H1 (cell line): ENCODE measurements around the gene CDT1.

Experiments used
- CEBPB ChIP-seq: IDR thresholded peaks from 2 replicates; pipeline ENCODE4 v1.6.1; 2012; ENCODE audit warnings: low read depth, low read length
- GTF2F1 ChIP-seq: IDR thresholded peaks from 2 replicates; pipeline ENCODE4 v1.6.1; 2012; ENCODE audit warnings: low read depth, low read length, improper control_type of control experiment, borderline replicate concordance
- MAFK ChIP-seq: IDR thresholded peaks from 2 replicates; pipeline ENCODE4 v1.6.1; 2012; ENCODE audit warnings: low read depth, mild to moderate bottlenecking, improper control_type of control experiment, low read length
- MAX ChIP-seq: IDR thresholded peaks from 2 replicates; pipeline ENCODE4 v1.6.1; 2012; ENCODE audit warnings: inconsistent platforms
- POLR2A ChIP-seq, 2 experiments: IDR thresholded peaks; 1 replicate in 1 of 2; 2 replicates in 1 of 2; pipeline ENCODE4 v1.6.1; 2011; ENCODE audit warnings: low read depth in 2 of 2, low read length in 2 of 2, mild to moderate bottlenecking in 2 of 2; ENCODE audit errors: control extremely low read depth in 1 of 2
- POLR2AphosphoS5 ChIP-seq: IDR thresholded peaks from 2 replicates; pipeline ENCODE4 v1.6.1; 2011; ENCODE audit warnings: low read depth, low read length
- RAD21 ChIP-seq, 2 experiments: IDR thresholded peaks in 1 of 2; conservative IDR thresholded peaks in 1 of 2; 2 replicates each; pipeline ENCODE4 v1.6.1; 2011; ENCODE audit warnings: low read depth in 2 of 2, low read length in 2 of 2, improper control_type of control experiment in 1 of 2, inconsistent platforms in 1 of 2, mild to moderate bottlenecking in 1 of 2, moderate library complexity in 1 of 2
- RBBP5 ChIP-seq: IDR thresholded peaks from 2 replicates; pipeline ENCODE4 v1.7.1; 2012; ENCODE audit warnings: low read depth, mild to moderate bottlenecking, inconsistent platforms, low read length, moderate library complexity, borderline replicate concordance
- TAF1 ChIP-seq: IDR thresholded peaks from 2 replicates; pipeline ENCODE4 v1.6.1; 2011; ENCODE audit warnings: mild to moderate bottlenecking, low read depth, low read length
- TF ChIP-seq, protein P1 (sequence below), 3 experiments: IDR thresholded peaks; 1 replicate in 2 of 3; 2 replicates in 1 of 3; pipeline versions ENCODE4 v1.5.1 to v1.6.1; 2011; ENCODE audit warnings: low read length in 3 of 3, mild to moderate bottlenecking in 3 of 3, inconsistent platforms in 2 of 3, low read depth in 1 of 3, moderate library complexity in 1 of 3; ENCODE audit not compliant: insufficient read depth in 1 of 3; ENCODE audit errors: control extremely low read depth in 1 of 3

DNA sequence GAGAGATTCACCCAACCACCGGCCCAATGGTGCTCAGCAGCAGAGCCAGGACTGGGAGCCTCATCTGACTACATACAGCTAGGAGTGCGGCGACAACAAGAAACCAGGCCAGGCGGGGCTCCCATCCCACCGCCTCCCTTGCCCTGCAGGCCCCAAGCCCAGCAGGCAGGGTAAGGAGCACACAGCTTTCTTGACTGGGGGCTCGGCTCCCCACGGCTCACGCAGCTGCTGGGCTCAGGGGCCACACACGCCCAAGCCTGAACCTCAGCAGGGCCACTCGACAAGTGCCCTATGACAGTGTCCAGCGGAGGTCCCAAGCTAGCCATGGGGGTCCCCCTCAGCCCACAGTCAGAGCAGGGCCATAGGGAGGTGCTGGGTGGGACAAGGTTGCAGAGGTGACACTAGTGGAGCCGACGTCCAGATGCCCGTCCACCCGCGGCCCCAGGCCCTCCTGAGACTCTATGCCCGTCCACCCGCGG lies 32.3 kb upstream of the CDT1 start:
- no peak for TF ChIP-seq GTF2F1
- TF ChIP-seq MAFK: no peak
- no peak for TF ChIP-seq TAF1
- TF ChIP-seq, protein P1, sequence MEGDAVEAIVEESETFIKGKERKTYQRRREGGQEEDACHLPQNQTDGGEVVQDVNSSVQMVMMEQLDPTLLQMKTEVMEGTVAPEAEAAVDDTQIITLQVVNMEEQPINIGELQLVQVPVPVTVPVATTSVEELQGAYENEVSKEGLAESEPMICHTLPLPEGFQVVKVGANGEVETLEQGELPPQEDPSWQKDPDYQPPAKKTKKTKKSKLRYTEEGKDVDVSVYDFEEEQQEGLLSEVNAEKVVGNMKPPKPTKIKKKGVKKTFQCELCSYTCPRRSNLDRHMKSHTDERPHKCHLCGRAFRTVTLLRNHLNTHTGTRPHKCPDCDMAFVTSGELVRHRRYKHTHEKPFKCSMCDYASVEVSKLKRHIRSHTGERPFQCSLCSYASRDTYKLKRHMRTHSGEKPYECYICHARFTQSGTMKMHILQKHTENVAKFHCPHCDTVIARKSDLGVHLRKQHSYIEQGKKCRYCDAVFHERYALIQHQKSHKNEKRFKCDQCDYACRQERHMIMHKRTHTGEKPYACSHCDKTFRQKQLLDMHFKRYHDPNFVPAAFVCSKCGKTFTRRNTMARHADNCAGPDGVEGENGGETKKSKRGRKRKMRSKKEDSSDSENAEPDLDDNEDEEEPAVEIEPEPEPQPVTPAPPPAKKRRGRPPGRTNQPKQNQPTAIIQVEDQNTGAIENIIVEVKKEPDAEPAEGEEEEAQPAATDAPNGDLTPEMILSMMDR (IDR thresholded peaks at IDR 0.05; ENCODE audit: control extremely low read depth in 1 of 3, insufficient read depth in 1 of 3, low read depth in 1 of 3, low read length in 3 of 3): no peak
- TF ChIP-seq POLR2A (IDR thresholded peaks at IDR 0.05; ENCODE audit: control extremely low read depth in 1 of 2, low read depth in 2 of 2, low read length in 2 of 2): no peak
- TF ChIP-seq RAD21 (IDR thresholded peaks at IDR 0.05 in 1 of 2, conservative IDR thresholded peaks at IDR 0.05 in 1 of 2; ENCODE audit: low read depth in 2 of 2, low read length in 2 of 2): no peak
- TF ChIP-seq POLR2AphosphoS5: no peak
- TF ChIP-seq CEBPB: no peak
- TF ChIP-seq RBBP5: no peak
- TF ChIP-seq MAX: 0 out of 2 replicates have a peak, but pooled peaks have one; percentile 2
